SK-N-SH treated with all-trans-retinoic acid at 6 μM for 48 hours (cell line): ENCODE measurements around the gene MAN1A2.

ENCODE experiments used
- ISL1 ChIP-seq: fragments of 250-450 bp; sonication (Bioruptor Pico); IDR thresholded peaks from 2 replicates; pipeline ENCODE4 v2.1.2; 2022; ENCODE audit warnings: mild to moderate bottlenecking, moderate library complexity
- OSR1 ChIP-seq: fragments of 250-450 bp; sonication (Bioruptor Pico); IDR thresholded peaks from 2 replicates; pipeline ENCODE4 v1.8.0; 2022; ENCODE audit warnings: moderate library complexity, mild to moderate bottlenecking, inconsistent platforms
- PATZ1 ChIP-seq: fragments of 250-450 bp; sonication (Bioruptor Pico); IDR thresholded peaks from 2 replicates; pipeline ENCODE4 v1.8.0; 2020; ENCODE audit warnings: mild to moderate bottlenecking, moderate library complexity, borderline replicate concordance
- RARB ChIP-seq: fragments of 250-450 bp; sonication (Bioruptor Pico); IDR thresholded peaks from 2 replicates; pipeline ENCODE4 v1.8.0; 2021; ENCODE audit warnings: mild to moderate bottlenecking, moderate library complexity
- TCF4 ChIP-seq: fragments of 250-450 bp; sonication (Bioruptor Pico); IDR thresholded peaks from 2 replicates; pipeline ENCODE4 v1.8.0; 2021; ENCODE audit warnings: mild to moderate bottlenecking, moderate library complexity, borderline replicate concordance
- ZC3H10 ChIP-seq: fragments of 250-450 bp; sonication (Bioruptor Pico); IDR thresholded peaks from 2 replicates; pipeline ENCODE4 v1.5.1; 2021; ENCODE audit warnings: mild to moderate bottlenecking, moderate library complexity
- ZFP3 ChIP-seq: fragments of 250-450 bp; sonication (Bioruptor Pico); IDR thresholded peaks from 2 replicates; pipeline ENCODE4 v1.5.0; 2020; ENCODE audit warnings: mild to moderate bottlenecking, moderate library complexity
- TF ChIP-seq, protein P1 (sequence below): fragments of 250-450 bp; sonication (Bioruptor Pico); IDR thresholded peaks from 2 replicates; pipeline ENCODE4 v1.5.1; 2021; ENCODE audit warnings: mild to moderate bottlenecking, moderate library complexity

GRCh38 chr1:117388328-117388727 lies 21.1 kb downstream of the MAN1A2 start:
- TF ChIP-seq ISL1 (CRISPR knock-in tag) = no peak
- TF ChIP-seq OSR1 (CRISPR knock-in tag) = no peak
- no peak for TF ChIP-seq PATZ1 (CRISPR knock-in tag)
- no peak for TF ChIP-seq TCF4 (CRISPR knock-in tag)
- TF ChIP-seq RARB (CRISPR knock-in tag) = no peak
- TF ChIP-seq, protein P1, sequence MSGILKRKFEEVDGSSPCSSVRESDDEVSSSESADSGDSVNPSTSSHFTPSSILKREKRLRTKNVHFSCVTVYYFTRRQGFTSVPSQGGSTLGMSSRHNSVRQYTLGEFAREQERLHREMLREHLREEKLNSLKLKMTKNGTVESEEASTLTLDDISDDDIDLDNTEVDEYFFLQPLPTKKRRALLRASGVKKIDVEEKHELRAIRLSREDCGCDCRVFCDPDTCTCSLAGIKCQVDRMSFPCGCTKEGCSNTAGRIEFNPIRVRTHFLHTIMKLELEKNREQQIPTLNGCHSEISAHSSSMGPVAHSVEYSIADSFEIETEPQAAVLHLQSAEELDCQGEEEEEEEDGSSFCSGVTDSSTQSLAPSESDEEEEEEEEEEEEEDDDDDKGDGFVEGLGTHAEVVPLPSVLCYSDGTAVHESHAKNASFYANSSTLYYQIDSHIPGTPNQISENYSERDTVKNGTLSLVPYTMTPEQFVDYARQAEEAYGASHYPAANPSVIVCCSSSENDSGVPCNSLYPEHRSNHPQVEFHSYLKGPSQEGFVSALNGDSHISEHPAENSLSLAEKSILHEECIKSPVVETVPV = no peak
- no peak for TF ChIP-seq ZFP3 (CRISPR knock-in tag)
- no peak for TF ChIP-seq ZC3H10
